K562 (cell line): ENCODE measurements around the gene CRB2. TPM values are rescaled to one million over a fixed set of nuclear protein-coding genes. Genes with fewer than 3 reads are reported as not detected.

ENCODE experiments used
- CBX5 ChIP-seq: IDR thresholded peaks from 2 replicates; pipeline ENCODE4 v1.6.1; 2014; ENCODE audit warnings: low read depth, borderline replicate concordance
- CUX1 ChIP-seq: fragments of 200-800 bp; sonication (Bioruptor generic); IDR thresholded peaks from 2 replicates; pipeline ENCODE4 v1.6.1; 2016; ENCODE audit warnings: missing genetic modification characterization, missing compliant biosample characterization
- DLX4 ChIP-seq: fragments of 250-450 bp; sonication (Bioruptor Pico); IDR thresholded peaks from 2 replicates; pipeline ENCODE4 v1.6.1; 2021; ENCODE audit warnings: mild to moderate bottlenecking
- FUS ChIP-seq: fragments of 200-400 bp; formaldehyde crosslinking; optimal IDR thresholded peaks from 2 replicates; pipeline ENCODE3; 2017; ENCODE audit warnings: low read depth, low read length
- HMG20A ChIP-seq: fragments of 450-650 bp; formaldehyde crosslinking; conservative IDR thresholded peaks from 2 replicates; pipeline ENCODE4 v1.4.0; 2020; ENCODE audit warnings: mild to moderate bottlenecking, mixed read lengths
- HMG20B ChIP-seq: fragments of 250-450 bp; sonication (Bioruptor Pico); IDR thresholded peaks from 2 replicates; pipeline ENCODE4 v1.5.0; 2021; ENCODE audit warnings: mild to moderate bottlenecking
- NFXL1 ChIP-seq: fragments of 450-650 bp; formaldehyde crosslinking; IDR thresholded peaks from 2 replicates; pipeline ENCODE4 v1.4.0; 2021; ENCODE audit warnings: mild to moderate bottlenecking
- PHB ChIP-seq: fragments of 250-450 bp; sonication (Bioruptor Pico); IDR thresholded peaks from 2 replicates; pipeline ENCODE4 v1.5.0; 2021
- POLR2AphosphoS2 ChIP-seq: IDR thresholded peaks from 2 replicates; pipeline ENCODE4 v1.6.1; 2012; ENCODE audit warnings: low read length, improper control_type of control experiment
- SREBF2 ChIP-seq: sonication (generic); formaldehyde crosslinking; IDR thresholded peaks from 2 replicates; pipeline ENCODE4 v1.4.0; 2020; ENCODE audit warnings: mild to moderate bottlenecking, missing genetic modification reagents
- SRSF3 ChIP-seq: fragments of 200-400 bp; formaldehyde crosslinking; IDR thresholded peaks from 2 replicates; pipeline ENCODE4 v1.6.1; 2016; ENCODE audit warnings: mild to moderate bottlenecking, low read length, moderate library complexity; ENCODE audit not compliant: insufficient read depth
- TBL1XR1 ChIP-seq, 2 experiments: IDR thresholded peaks; 2 replicates each; pipeline ENCODE4 v1.6.1; 2012; ENCODE audit warnings: improper control_type of control experiment in 2 of 2, low read length in 2 of 2, mild to moderate bottlenecking in 1 of 2
- WHSC1 ChIP-seq: IDR thresholded peaks from one replicate; pipeline ENCODE4 v1.6.1; 2012; ENCODE audit warnings: low read length, control low read depth, inconsistent platforms
- ZNF347 ChIP-seq: fragments of 450-650 bp; formaldehyde crosslinking; IDR thresholded peaks from 2 replicates; pipeline ENCODE4 v1.4.0; 2020; ENCODE audit warnings: low read depth, mild to moderate bottlenecking, moderate library complexity
- polyA plus RNA-seq, 8 experiments: library from polyadenylated mRNA; depleted of rRNA in 4 of 8; stranded (reverse) in 5 of 8; unstranded in 3 of 8; fragments of >200 nt; fragmentation: Nextera tagmentation in 2 of 8; fragmentation: Illumina TruSeq in 1 of 8; extraction: Ambion mirVana in 2 of 8; extraction: Trizol in 1 of 8; gene quantifications; 2 replicates each; pipeline versions ENCODE4 v1.2.1 to v1.2.3, GENCODE V29; 2011 to 2014; ENCODE audit warnings: inconsistent platforms in 1 of 8, missing spikeins in 1 of 8
- total RNA-seq, 7 experiments: library from RNA; depleted of rRNA in 6 of 7; stranded (reverse); fragments of >200 nt in 6 of 7; fragmentation: Illumina TruSeq in 2 of 7; extraction: Trizol in 2 of 7; gene quantifications; 2 replicates each; pipeline versions ENCODE4 v1.2.1 to v1.2.3, GENCODE V29; 2011 to 2021; ENCODE audit warnings: low replicate concordance in 1 of 7
- TF ChIP-seq, protein P1 (sequence below), 2 experiments: IDR thresholded peaks in 1 of 2; conservative IDR thresholded peaks in 1 of 2; 2 replicates each; pipeline ENCODE4 v1.6.1; 2016; ENCODE audit warnings: low read depth in 2 of 2, mild to moderate bottlenecking in 1 of 2, missing compliant biosample characterization in 1 of 2, missing genetic modification characterization in 1 of 2, moderate library complexity in 1 of 2
- TF ChIP-seq, protein P2 (sequence below): fragments of 450-650 bp; formaldehyde crosslinking; IDR thresholded peaks from 2 replicates; pipeline ENCODE4 v1.4.0; 2022; ENCODE audit warnings: missing genetic modification characterization
- TF ChIP-seq, protein P3 (sequence below): fragments of 450-650 bp; IDR thresholded peaks from 2 replicates; pipeline ENCODE4 v1.6.1; 2017; ENCODE audit warnings: antibody characterized with exemption

CRB2 gene
- total and polyA plus RNA-seq, 9 of the 15 experiments (the other 6 are each of a cell fraction or from before 2014, with no cell fraction given): 0.13 to 1.2 (median 0.25) TPM; not detected in 2

GRCh38 chr9:123353984-123354591 lies 1.9 kb upstream of the CRB2 start (continued):
- TF ChIP-seq, protein P1, sequence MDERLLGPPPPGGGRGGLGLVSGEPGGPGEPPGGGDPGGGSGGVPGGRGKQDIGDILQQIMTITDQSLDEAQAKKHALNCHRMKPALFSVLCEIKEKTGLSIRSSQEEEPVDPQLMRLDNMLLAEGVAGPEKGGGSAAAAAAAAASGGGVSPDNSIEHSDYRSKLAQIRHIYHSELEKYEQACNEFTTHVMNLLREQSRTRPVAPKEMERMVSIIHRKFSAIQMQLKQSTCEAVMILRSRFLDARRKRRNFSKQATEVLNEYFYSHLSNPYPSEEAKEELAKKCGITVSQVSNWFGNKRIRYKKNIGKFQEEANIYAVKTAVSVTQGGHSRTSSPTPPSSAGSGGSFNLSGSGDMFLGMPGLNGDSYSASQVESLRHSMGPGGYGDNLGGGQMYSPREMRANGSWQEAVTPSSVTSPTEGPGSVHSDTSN (CRISPR knock-in tag; IDR thresholded peaks at IDR 0.05; ENCODE audit: low read depth): no peak
- TF ChIP-seq, protein P1 (tag; conservative IDR thresholded peaks at IDR 0.05; ENCODE audit: low read depth): no peak
- TF ChIP-seq DLX4 (CRISPR knock-in tag): no peak
- TF ChIP-seq TBL1XR1 (IDR thresholded peaks at IDR 0.05; ENCODE audit: low read length in 2 of 2): no peak
- TF ChIP-seq FUS: no peak
- TF ChIP-seq ZNF347: no peak
- TF ChIP-seq, protein P2, sequence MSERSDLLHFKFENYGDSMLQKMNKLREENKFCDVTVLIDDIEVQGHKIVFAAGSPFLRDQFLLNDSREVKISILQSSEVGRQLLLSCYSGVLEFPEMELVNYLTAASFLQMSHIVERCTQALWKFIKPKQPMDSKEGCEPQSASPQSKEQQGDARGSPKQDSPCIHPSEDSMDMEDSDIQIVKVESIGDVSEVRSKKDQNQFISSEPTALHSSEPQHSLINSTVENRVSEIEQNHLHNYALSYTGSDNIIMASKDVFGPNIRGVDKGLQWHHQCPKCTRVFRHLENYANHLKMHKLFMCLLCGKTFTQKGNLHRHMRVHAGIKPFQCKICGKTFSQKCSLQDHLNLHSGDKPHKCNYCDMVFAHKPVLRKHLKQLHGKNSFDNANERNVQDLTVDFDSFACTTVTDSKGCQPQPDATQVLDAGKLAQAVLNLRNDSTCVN (CRISPR knock-in tag): no peak
- TF ChIP-seq CUX1 (CRISPR knock-in tag): no peak
- no peak for TF ChIP-seq SRSF3
- no peak for TF ChIP-seq HMG20A
- no peak for TF ChIP-seq SREBF2 (CRISPR knock-in tag)
- no peak for TF ChIP-seq NFXL1 (CRISPR knock-in tag)
- no peak for TF ChIP-seq HMG20B
- no peak for TF ChIP-seq WHSC1
- no peak for TF ChIP-seq POLR2AphosphoS2
- no peak for TF ChIP-seq PHB (CRISPR knock-in tag)
- TF ChIP-seq CBX5: no peak
- TF ChIP-seq, protein P3, sequence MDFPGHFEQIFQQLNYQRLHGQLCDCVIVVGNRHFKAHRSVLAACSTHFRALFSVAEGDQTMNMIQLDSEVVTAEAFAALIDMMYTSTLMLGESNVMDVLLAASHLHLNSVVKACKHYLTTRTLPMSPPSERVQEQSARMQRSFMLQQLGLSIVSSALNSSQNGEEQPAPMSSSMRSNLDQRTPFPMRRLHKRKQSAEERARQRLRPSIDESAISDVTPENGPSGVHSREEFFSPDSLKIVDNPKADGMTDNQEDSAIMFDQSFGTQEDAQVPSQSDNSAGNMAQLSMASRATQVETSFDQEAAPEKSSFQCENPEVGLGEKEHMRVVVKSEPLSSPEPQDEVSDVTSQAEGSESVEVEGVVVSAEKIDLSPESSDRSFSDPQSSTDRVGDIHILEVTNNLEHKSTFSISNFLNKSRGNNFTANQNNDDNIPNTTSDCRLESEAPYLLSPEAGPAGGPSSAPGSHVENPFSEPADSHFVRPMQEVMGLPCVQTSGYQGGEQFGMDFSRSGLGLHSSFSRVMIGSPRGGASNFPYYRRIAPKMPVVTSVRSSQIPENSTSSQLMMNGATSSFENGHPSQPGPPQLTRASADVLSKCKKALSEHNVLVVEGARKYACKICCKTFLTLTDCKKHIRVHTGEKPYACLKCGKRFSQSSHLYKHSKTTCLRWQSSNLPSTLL: no peak
